ENCODE measurements around the gene GIPC3. TPM values are rescaled to one million over a fixed set of nuclear protein-coding genes. Genes with fewer than 3 reads are reported as not detected.

Gene GIPC3
- total RNA-seq, 2 experiments from 2014 or later: 1.1 TPM

GRCh38 chr19:3545669-3546034, 39.6 kb upstream of the GIPC3 start:
- Histone ChIP-seq H3K9me3 (ENCODE audit: control insufficient read depth in 1 of 2, insufficient read depth in 1 of 2, low read length in 2 of 2) (no peaks in the 10 kb centered on the region), H3K4me3 (ENCODE audit: low read length) (no peak overlapping the region), H3K27me3 (ENCODE audit: control insufficient read depth in 1 of 2, insufficient read depth in 2 of 2, low read length in 2 of 2) (no peaks in the 10 kb centered on the region), H3K4me1 (ENCODE audit: insufficient read depth, low read length) (peaks cover 21% of the 10 kb centered on the region), H3K27ac (ENCODE audit: low read depth in 1 of 2, low read length in 2 of 2) (no peak overlapping the region), H3K36me3 (ENCODE audit: insufficient read depth, low read length) (peaks cover 44% of the 10 kb centered on the region)
- ATAC-seq (ENCODE audit: poor library complexity) (no peak), DNase-seq (no peak)
- H3K27ac Mint-ChIP-seq: no peak overlapping the region
- ChIA-PET POLR2A (interaction anchor here (0.9 to 3.7 kb wide), 4 partner anchors 9 to 45 kb away, joined by 3 to 21 read pairs (median 12); partner anchors contain the start of genes DOHH, HMG20B and MFSD12), CTCF (interaction anchor here (0.6 to 1.9 kb wide), 11 partner anchors 8 to 171 kb away, joined by 3 to 33 read pairs (median 5); partner anchors contain the start of genes GIPC3 and MFSD12)
- H3K9me3 Mint-ChIP-seq: no peaks in the 10 kb centered on the region
- peaks cover 11% of the 10 kb centered on the region for H3K4me1 Mint-ChIP-seq (ENCODE audit: low read depth)
- no peak for TF ChIP-seq CTCF (IDR thresholded peaks at IDR 0.05)
- peaks cover 24% of the 10 kb centered on the region for H3K36me3 Mint-ChIP-seq (ENCODE audit: low read depth)
- H3K4me3 Mint-ChIP-seq: no peak overlapping the region
- H3K27me3 Mint-ChIP-seq: no peaks in the 10 kb centered on the region
- intact Hi-C loops (cut with DNase I, micrococcal nuclease): loop anchor here (1.0 to 5.0 kb wide), 6 partner anchors 38 to 161 kb away; partner anchors contain the start of genes FZR1 (in 1 of the 2), GIPC3 (in 1 of the 2) and TBXA2R (in 1 of the 2)

GRCh38 chr19:3546119-3546518, 39.2 kb upstream of the GIPC3 start:
- Mint-ChIP-seq H3K27ac (no peak overlapping the region), H3K27me3 (no peaks in the 10 kb centered on the region), H3K4me3 (no peak overlapping the region), H3K36me3 (ENCODE audit: low read depth) (peaks cover 24% of the 10 kb centered on the region), H3K9me3 (no peaks in the 10 kb centered on the region), H3K4me1 (ENCODE audit: low read depth) (peaks cover 14% of the 10 kb centered on the region)
- H3K27ac ChIP-seq (ENCODE audit: low read depth in 1 of 2, low read length in 2 of 2): no peak overlapping the region
- peaks cover 21% of the 10 kb centered on the region for H3K4me1 ChIP-seq (ENCODE audit: insufficient read depth, low read length)
- H3K36me3 ChIP-seq (ENCODE audit: insufficient read depth, low read length): peaks cover 47% of the 10 kb centered on the region
- H3K4me3 ChIP-seq (ENCODE audit: low read length): no peak overlapping the region
- no peaks in the 10 kb centered on the region for H3K27me3 ChIP-seq (ENCODE audit: control insufficient read depth in 1 of 2, insufficient read depth in 2 of 2, low read length in 2 of 2)
- peak in 1 of 14 experiments; percentile 35 for DNase-seq
- CTCF ChIA-PET: interaction anchor here (1.7 to 1.9 kb wide), 3 partner anchors 8 to 39 kb away, joined by 6 to 33 read pairs (median 18); partner anchors contain the start of genes GIPC3 and MFSD12
- ATAC-seq (ENCODE audit: poor library complexity): no peak
- no peaks in the 10 kb centered on the region for H3K9me3 ChIP-seq (ENCODE audit: control insufficient read depth in 1 of 2, insufficient read depth in 1 of 2, low read length in 2 of 2)
- no peak for TF ChIP-seq CTCF (IDR thresholded peaks at IDR 0.05)
- POLR2A ChIA-PET: interaction anchor here (2.7 to 3.7 kb wide), 2 partner anchors 8 to 11 kb away, joined by 19 to 21 read pairs; partner anchors contain the start of gene MFSD12
- intact Hi-C loops (cut with DNase I, micrococcal nuclease): loop anchor here (5.0 kb wide), 2 partner anchors 39 to 41 kb away; partner anchors contain the start of genes FZR1 (in 1 of the 2) and GIPC3 (in 1 of the 2)

GRCh38 chr19:3547301-3547731, 38.0 kb upstream of the GIPC3 start:
- H3K36me3 Mint-ChIP-seq (ENCODE audit: low read depth): peaks cover 29% of the 10 kb centered on the region
- H3K27me3 Mint-ChIP-seq: no peaks in the 10 kb centered on the region
- intact Hi-C loops (cut with DNase I, micrococcal nuclease): loop anchor here (5.0 kb wide), 2 partner anchors 40 kb away; partner anchors contain the start of genes FZR1 (in 1 of the 2) and GIPC3 (in 1 of the 2)
- ChIA-PET CTCF (interaction anchor here (1.0 to 1.1 kb wide), 2 partner anchors 9 to 26 kb away, joined by 3 read pairs; no protein-coding TSS in a partner anchor), POLR2A (interaction anchor here (0.7 to 3.7 kb wide), 2 partner anchors 10 kb away, joined by 3 to 21 read pairs; partner anchors contain the start of gene MFSD12)
- peaks cover 47% of the 10 kb centered on the region for H3K36me3 ChIP-seq (ENCODE audit: insufficient read depth, low read length)
- peak; percentile 56 for TF ChIP-seq CTCF (IDR thresholded peaks at IDR 0.05)
- no peak overlapping the region for H3K4me3 ChIP-seq (ENCODE audit: low read length)
- ATAC-seq (ENCODE audit: poor library complexity) (peak; percentile 16), DNase-seq (peak in 7 of 14 experiments; percentile 21 to 59 (median 42))
- peaks cover 29% of the 10 kb centered on the region for H3K4me1 ChIP-seq (ENCODE audit: insufficient read depth, low read length)
- no peak overlapping the region for H3K4me3 Mint-ChIP-seq
- peaks cover 20% of the 10 kb centered on the region for H3K4me1 Mint-ChIP-seq (ENCODE audit: low read depth)
- H3K27ac ChIP-seq (ENCODE audit: low read depth in 1 of 2, low read length in 2 of 2): no peak overlapping the region
- no peaks in the 10 kb centered on the region for H3K27me3 ChIP-seq (ENCODE audit: control insufficient read depth in 1 of 2, insufficient read depth in 2 of 2, low read length in 2 of 2)
- no peaks in the 10 kb centered on the region for H3K9me3 Mint-ChIP-seq
- H3K9me3 ChIP-seq (ENCODE audit: control insufficient read depth in 1 of 2, insufficient read depth in 1 of 2, low read length in 2 of 2): no peaks in the 10 kb centered on the region
- H3K27ac Mint-ChIP-seq: no peak overlapping the region

Data from CD4-positive, alpha-beta T cell (primary cell).